ENCODE data around the gene SPDYE16.
"Not testable (repeated sequence)": the region's sequence is repeated elsewhere in the genome, so short reads cannot be mapped to it uniquely, and the experiment has no call there.

Gene SPDYE16

GRCh38 chr7:76499924-76500241 is 43.2 kb downstream of the SPDYE16 start:
- H3K36me3 ChIP-seq (replicated peaks); H3K27me3 ChIP-seq (replicated peaks); H3K4me3 ChIP-seq (ENCODE audit: low read depth, low read length); DNase-seq; H3K27ac ChIP-seq; in situ Hi-C loops (cut with HindIII; ENCODE audit: low pct_ligation_motif_present, low sequenced_read_pairs): not testable (repeated sequence)

- DNase-seq; H3K27ac ChIP-seq; in situ Hi-C loops (cut with HindIII; ENCODE audit: low pct_ligation_motif_present, low sequenced_read_pairs): not testable (repeated sequence)
Observed at GRCh38 chr7:76499201-76499923, 43.7 kb downstream of the SPDYE16 start.

GRCh38 chr7:76498583-76499200 is 44.4 kb downstream of the SPDYE16 start:
- H3K27ac ChIP-seq; H3K36me3 ChIP-seq (replicated peaks); H3K4me3 ChIP-seq (ENCODE audit: low read depth, low read length); DNase-seq; H3K27me3 ChIP-seq (replicated peaks); in situ Hi-C loops (cut with HindIII; ENCODE audit: low pct_ligation_motif_present, low sequenced_read_pairs): not testable (repeated sequence)

More at GRCh38 chr7:76499201-76499923, 43.7 kb downstream of the SPDYE16 start:
- H3K27me3 ChIP-seq (replicated peaks); H3K4me3 ChIP-seq (ENCODE audit: low read depth, low read length); H3K36me3 ChIP-seq (replicated peaks): not testable (repeated sequence)

GRCh38 chr7:76497918-76498582 is 45.0 kb downstream of the SPDYE16 start:
- H3K27ac ChIP-seq; DNase-seq; in situ Hi-C loops (cut with HindIII; ENCODE audit: low pct_ligation_motif_present, low sequenced_read_pairs); H3K36me3 ChIP-seq (replicated peaks); H3K4me3 ChIP-seq (ENCODE audit: low read depth, low read length); H3K27me3 ChIP-seq (replicated peaks): not testable (repeated sequence)

- H3K36me3 ChIP-seq (replicated peaks); H3K27me3 ChIP-seq (replicated peaks); H3K27ac ChIP-seq; H3K4me3 ChIP-seq (ENCODE audit: low read depth, low read length); DNase-seq; in situ Hi-C loops (cut with HindIII; ENCODE audit: low pct_ligation_motif_present, low sequenced_read_pairs): not testable (repeated sequence)
Observed at GRCh38 chr7:76495717-76496116, 47.4 kb downstream of the SPDYE16 start.

- H3K27me3 ChIP-seq (replicated peaks); DNase-seq; H3K4me3 ChIP-seq (ENCODE audit: low read depth, low read length); H3K27ac ChIP-seq; H3K36me3 ChIP-seq (replicated peaks); in situ Hi-C loops (cut with HindIII; ENCODE audit: low pct_ligation_motif_present, low sequenced_read_pairs): not testable (repeated sequence)
Observed at GRCh38 chr7:76492139-76492538, 51.0 kb downstream of the SPDYE16 start.

- H3K27ac ChIP-seq; H3K4me3 ChIP-seq (ENCODE audit: low read depth, low read length); H3K27me3 ChIP-seq (replicated peaks); in situ Hi-C loops (cut with HindIII; ENCODE audit: low pct_ligation_motif_present, low sequenced_read_pairs); H3K36me3 ChIP-seq (replicated peaks); DNase-seq: not testable (repeated sequence)
Observed at GRCh38 chr7:76487969-76488368, 55.1 kb downstream of the SPDYE16 start.

- H3K36me3 ChIP-seq (replicated peaks); in situ Hi-C loops (cut with HindIII; ENCODE audit: low pct_ligation_motif_present, low sequenced_read_pairs); H3K4me3 ChIP-seq (ENCODE audit: low read depth, low read length); H3K27me3 ChIP-seq (replicated peaks); DNase-seq; H3K27ac ChIP-seq: not testable (repeated sequence)
Observed at GRCh38 chr7:76486618-76487017, 56.5 kb downstream of the SPDYE16 start.

- H3K36me3 ChIP-seq (replicated peaks); in situ Hi-C loops (cut with HindIII; ENCODE audit: low pct_ligation_motif_present, low sequenced_read_pairs); H3K27ac ChIP-seq; H3K4me3 ChIP-seq (ENCODE audit: low read depth, low read length); H3K27me3 ChIP-seq (replicated peaks); DNase-seq: not testable (repeated sequence)
Observed at GRCh38 chr7:76485822-76486610, 57.1 kb downstream of the SPDYE16 start.

GRCh38 chr7:76484456-76484855 is 58.6 kb downstream of the SPDYE16 start:
- DNase-seq; H3K36me3 ChIP-seq (replicated peaks); H3K27ac ChIP-seq; H3K27me3 ChIP-seq (replicated peaks); H3K4me3 ChIP-seq (ENCODE audit: low read depth, low read length); in situ Hi-C loops (cut with HindIII; ENCODE audit: low pct_ligation_motif_present, low sequenced_read_pairs): not testable (repeated sequence)

- H3K27ac ChIP-seq; H3K36me3 ChIP-seq (replicated peaks); H3K27me3 ChIP-seq (replicated peaks); DNase-seq; in situ Hi-C loops (cut with HindIII; ENCODE audit: low pct_ligation_motif_present, low sequenced_read_pairs); H3K4me3 ChIP-seq (ENCODE audit: low read depth, low read length): not testable (repeated sequence)
Observed at GRCh38 chr7:76483081-76483480, 60.0 kb downstream of the SPDYE16 start.

GRCh38 chr7:76482660-76483059 is 60.4 kb downstream of the SPDYE16 start:
- H3K27me3 ChIP-seq (replicated peaks); H3K4me3 ChIP-seq (ENCODE audit: low read depth, low read length); in situ Hi-C loops (cut with HindIII; ENCODE audit: low pct_ligation_motif_present, low sequenced_read_pairs); H3K36me3 ChIP-seq (replicated peaks); H3K27ac ChIP-seq; DNase-seq: not testable (repeated sequence)
